D721Med (cell line): ENCODE data around the gene MGST2.

Source experiments
- DNase-seq: peaks from one replicate; pipeline ENCODE4 v3.0.0; 2011; ENCODE audit warnings: low spot score; ENCODE audit not compliant: insufficient read length
- FAIRE-seq: peaks from 2 replicates; lab custom pipeline; 2011; peaks lifted over from hg19 to GRCh38; lab: Jason Lieb, UNC
- CTCF ChIP-seq: IDR thresholded peaks from 2 replicates; pipeline ENCODE4 v1.5.1; 2012; ENCODE audit warnings: mild to moderate bottlenecking, control low read depth; ENCODE audit not compliant: insufficient read depth; ENCODE audit errors: missing control alignments

Gene MGST2

GRCh38 chr4:139704915-139705485 is 39.4 kb downstream of the MGST2 start:
- DNase-seq = no peak
- no peak for TF ChIP-seq CTCF
- no peak for FAIRE-seq

GRCh38 chr4:139709660-139710059 is 44.0 kb downstream of the MGST2 start:
- FAIRE-seq (no peak), DNase-seq (no peak)
- TF ChIP-seq CTCF = no peak

- FAIRE-seq (no peak), DNase-seq (no peak)
- no peak for TF ChIP-seq CTCF
Measured at GRCh38 chr4:139710073-139710472, 44.5 kb downstream of the MGST2 start.

GRCh38 chr4:139711461-139711860 is 45.8 kb downstream of the MGST2 start:
- FAIRE-seq = no peak
- no peak for DNase-seq
- TF ChIP-seq CTCF = no peak

GRCh38 chr4:139712882-139713281 is 47.3 kb downstream of the MGST2 start:
- DNase-seq (no peak), FAIRE-seq (no peak)
- no peak for TF ChIP-seq CTCF

GRCh38 chr4:139715746-139716391 is 50.2 kb downstream of the MGST2 start:
- TF ChIP-seq CTCF = no peak
- no peak for DNase-seq
- FAIRE-seq = no peak

GRCh38 chr4:139718358-139718757 is 52.7 kb downstream of the MGST2 start:
- DNase-seq (no peak), FAIRE-seq (no peak)
- no peak for TF ChIP-seq CTCF
